Measurements from ENCODE around the gene ASPHD2. TPM values are rescaled to one million over a fixed set of nuclear protein-coding genes. Genes with fewer than 3 reads are reported as not detected.

The ASPHD2 gene
- total RNA-seq, 1 donor from 2014 or later = 3.4 TPM

- FAIRE-seq = no peak
- DNase-seq (ENCODE audit: low read depth) = no peak
- Histone ChIP-seq H3K36me3 (ENCODE audit: control insufficient read depth, insufficient read depth, low read length) (no peaks in the 10 kb centered on the region), H3K4me3 (ENCODE audit: low read depth, low read length) (no peak overlapping the region), H3K27me3 (ENCODE audit: control insufficient read depth, insufficient read depth, low read length) (no peaks in the 10 kb centered on the region)
- TF ChIP-seq CTCF (IDR thresholded peaks at IDR 0.05; ENCODE audit: insufficient read depth, low read length, severe bottlenecking) = no peak
Measured at GRCh38 chr22:26439559-26439958, 10.5 kb downstream of the ASPHD2 start.

- no peak overlapping the region for H3K4me3 ChIP-seq (ENCODE audit: low read depth, low read length)
- no peaks in the 10 kb centered on the region for H3K27me3 ChIP-seq (ENCODE audit: control insufficient read depth, insufficient read depth, low read length)
- no peaks in the 10 kb centered on the region for H3K36me3 ChIP-seq (ENCODE audit: control insufficient read depth, insufficient read depth, low read length)
- DNase-seq (ENCODE audit: low read depth) (peak; percentile 30), FAIRE-seq (no peak)
- TF ChIP-seq CTCF (IDR thresholded peaks at IDR 0.05; ENCODE audit: insufficient read depth, low read length, severe bottlenecking) = no peak
Measured at GRCh38 chr22:26442086-26442756, 13.2 kb downstream of the ASPHD2 start.

- FAIRE-seq (peak; percentile 18), DNase-seq (ENCODE audit: low read depth) (no peak)
- TF ChIP-seq CTCF (IDR thresholded peaks at IDR 0.05; ENCODE audit: insufficient read depth, low read length, severe bottlenecking) = no peak
- Histone ChIP-seq H3K27me3 (ENCODE audit: control insufficient read depth, insufficient read depth, low read length) (no peaks in the 10 kb centered on the region), H3K36me3 (ENCODE audit: control insufficient read depth, insufficient read depth, low read length) (no peaks in the 10 kb centered on the region), H3K4me3 (ENCODE audit: low read depth, low read length) (no peak overlapping the region)
Measured at GRCh38 chr22:26443901-26444690, 15.0 kb downstream of the ASPHD2 start.

GRCh38 chr22:26444777-26445176, 15.7 kb downstream of the ASPHD2 start:
- TF ChIP-seq CTCF (IDR thresholded peaks at IDR 0.05; ENCODE audit: insufficient read depth, low read length, severe bottlenecking) = no peak
- no peak overlapping the region for H3K4me3 ChIP-seq (ENCODE audit: low read depth, low read length)
- no peak for FAIRE-seq
- H3K27me3 ChIP-seq (ENCODE audit: control insufficient read depth, insufficient read depth, low read length) = no peaks in the 10 kb centered on the region
- no peaks in the 10 kb centered on the region for H3K36me3 ChIP-seq (ENCODE audit: control insufficient read depth, insufficient read depth, low read length)
- DNase-seq (ENCODE audit: low read depth) = peak; percentile 10

- Histone ChIP-seq H3K4me3 (ENCODE audit: low read depth, low read length) (no peak overlapping the region), H3K36me3 (ENCODE audit: control insufficient read depth, insufficient read depth, low read length) (no peaks in the 10 kb centered on the region), H3K27me3 (ENCODE audit: control insufficient read depth, insufficient read depth, low read length) (no peaks in the 10 kb centered on the region)
- no peak for FAIRE-seq
- TF ChIP-seq CTCF (IDR thresholded peaks at IDR 0.05; ENCODE audit: insufficient read depth, low read length, severe bottlenecking) = no peak
- DNase-seq (ENCODE audit: low read depth) = no peak
Measured at GRCh38 chr22:26445577-26446275, 16.7 kb downstream of the ASPHD2 start.

Measured in bronchial epithelial cell (primary cell).